Thyroid gland (tissue), 4 donors: ENCODE data around the gene TTC1. TPM values are rescaled to one million over a fixed set of nuclear protein-coding genes. Genes with fewer than 3 reads are reported as not detected.

Source experiments
- DNase-seq, 2 donors: peaks; one replicate each; pipeline ENCODE4 v3.0.0-alpha.2; 2019
- H3K27ac ChIP-seq, 3 donors: fragments of 200-600 bp; sonication (generic); 1 replicate in 2 of 3; 2 replicates in 1 of 3; pipeline ENCODE4 v1.5.1; 2016 to 2019; ENCODE audit warnings: mild to moderate bottlenecking in 1 of 3, moderate library complexity in 1 of 3
- H3K27me3 ChIP-seq: fragments of 200-600 bp; sonication (generic); one replicate; pipeline ENCODE4 v1.5.1; 2019
- H3K36me3 ChIP-seq, 2 donors: fragments of 200-600 bp; sonication (generic); one replicate each; pipeline ENCODE4 v1.5.1; 2016 to 2019
- H3K4me1 ChIP-seq, 2 donors: fragments of 200-600 bp; sonication (generic); one replicate each; pipeline ENCODE4 v1.5.1; 2017 to 2019
- H3K4me3 ChIP-seq, 3 donors: fragments of 200-600 bp; sonication (generic); replicated peaks in 1 of 3; 1 replicate in 2 of 3; 2 replicates in 1 of 3; pipeline ENCODE4 v1.5.1; 2016; ENCODE audit warnings: mild to moderate bottlenecking in 1 of 3
- H3K9me3 ChIP-seq: fragments of 200-600 bp; sonication (generic); one replicate; pipeline ENCODE4 v1.5.1; 2017
- CTCF ChIP-seq, 6 experiments: fragments of 200-600 bp in 3 of 6; fragments of 450-650 bp in 3 of 6; sonication (generic) in 3 of 6; IDR thresholded peaks; one replicate each; pipeline ENCODE4 v1.5.1; 2016 to 2019; ENCODE audit warnings: antibody characterized with exemption in 6 of 6, mild to moderate bottlenecking in 2 of 6, inconsistent platforms in 1 of 6, moderate library complexity in 1 of 6
- POLR2A ChIP-seq, 2 donors: fragments of 450-650 bp; IDR thresholded peaks; one replicate each; pipeline ENCODE4 v1.6.1; 2017; ENCODE audit warnings: antibody characterized with exemption in 2 of 2, mild to moderate bottlenecking in 2 of 2, moderate library complexity in 1 of 2
- WGBS, 2 donors: methylation state at CpG; one replicate each; pipeline ENCODE4 v1.1.5; 2017; 5-methylcytosine and 5-hydroxymethylcytosine counted together
- intact Hi-C: fragments of 100-400 bp; cut with DNase I; formaldehyde crosslinking; loops from one replicate; pipeline ENCODE4 v1.15.1; 2023
- small RNA-seq: library from RNA; depleted of rRNA; stranded (forward); fragments of <200 nt; gene quantifications from one replicate; pipeline ENCODE3, GENCODE V24; 2016
- total RNA-seq, 4 donors: library from RNA; depleted of rRNA; stranded (reverse); fragments of >200 nt; gene quantifications; one replicate each; pipeline ENCODE4 v1.2.3, GENCODE V29; 2016

Gene TTC1
- total RNA-seq, 4 donors from 2014 or later, result 22.3 to 47.1 (median 36.5) TPM

- intact Hi-C loops, result no loop called here
- H3K27ac ChIP-seq, result no peak overlapping the region
- H3K36me3 ChIP-seq, result peaks cover 13 to 16% of the 10 kb centered on the region in 2 donors
- no peaks in the 10 kb centered on the region for H3K27me3 ChIP-seq
- no peaks in the 10 kb centered on the region for H3K4me1 ChIP-seq
- DNase-seq, result no peak
- 95 to 98% methylated on average over 2 of the region's 2 CpGs for WGBS, 2 donors
- H3K4me3 ChIP-seq, result no peak overlapping the region
- H3K9me3 ChIP-seq, result no peaks in the 10 kb centered on the region
- TF ChIP-seq CTCF (IDR thresholded peaks at IDR 0.05) (no peak), POLR2A (IDR thresholded peaks at IDR 0.05) (no peak)
These were observed 87.2 kb downstream of the TTC1 start for GRCh38 chr5:160096178-160096577.

GRCh38 chr5:160097991-160098390 lies 89.1 kb downstream of the TTC1 start:
- 83 to 84% methylated on average over 4 of the region's 4 CpGs for WGBS, 2 donors

GRCh38 chr5:160105686-160106360 lies 96.9 kb downstream of the TTC1 start:
- Histone ChIP-seq H3K27ac (peak overlapping the region in 2 of 3 donors; percentile 1 to 55), H3K4me1 (peaks cover 35 to 39% of the 10 kb centered on the region in 2 donors), H3K9me3 (no peaks in the 10 kb centered on the region), H3K36me3 (no peaks in the 10 kb centered on the region), H3K4me3 (no peak overlapping the region), H3K27me3 (no peaks in the 10 kb centered on the region)
- whole genome bisulfite sequencing, 2 donors, result 63 to 71% methylated on average over 4 of the region's 4 CpGs
- TF ChIP-seq POLR2A (IDR thresholded peaks at IDR 0.05) (no peak), CTCF (IDR thresholded peaks at IDR 0.05) (no peak)
- DNase-seq, result peak in 1 of 2 donors; percentile 8
- intact Hi-C loops, result no loop called here

More at GRCh38 chr5:160097991-160098390, 89.1 kb downstream of the TTC1 start:
- Histone ChIP-seq H3K4me1 (peaks cover 7 to 8% of the 10 kb centered on the region in 2 donors), H3K4me3 (no peak overlapping the region), H3K27me3 (no peaks in the 10 kb centered on the region), H3K36me3 (peaks cover 7 to 8% of the 10 kb centered on the region in 2 donors), H3K9me3 (no peaks in the 10 kb centered on the region), H3K27ac (no peak overlapping the region)
- DNase-seq, result no peak
- intact Hi-C loops, result no loop called here
- TF ChIP-seq POLR2A (IDR thresholded peaks at IDR 0.05), result no peak
- TF ChIP-seq CTCF (IDR thresholded peaks at IDR 0.05), result no peak

GRCh38 chr5:160108124-160108523 lies 99.2 kb downstream of the TTC1 start:
- no peak for TF ChIP-seq POLR2A (IDR thresholded peaks at IDR 0.05)
- no peak for TF ChIP-seq CTCF (IDR thresholded peaks at IDR 0.05)
- Histone ChIP-seq H3K4me1 (peaks cover 26 to 31% of the 10 kb centered on the region in 2 donors), H3K27ac (no peak overlapping the region), H3K27me3 (no peaks in the 10 kb centered on the region), H3K9me3 (no peaks in the 10 kb centered on the region), H3K36me3 (peaks cover 0 to 8% of the 10 kb centered on the region in 2 donors), H3K4me3 (no peak overlapping the region)
- 86 to 93% methylated on average over 2 of the region's 2 CpGs for WGBS, 2 donors
- intact Hi-C loops, result no loop called here
- no peak for DNase-seq

Small RNA genes lying within 50 kb of the gene (small RNA-seq; reads per million reads assigned to genes)
- not detected for gene RF00019

Other genes starting within 250 kb of the TTC1 start
- gene ADRA1B, start 92.7 kb upstream of the TTC1 start, total RNA-seq, result 10 to 100 TPM in 1 of 4 donors, 1 to 10 TPM in 3; 1.2 to 13.2 (median 3.1) TPM
- gene PWWP2A, start 110.3 kb downstream of the TTC1 start, total RNA-seq, result 10 to 100 TPM; 28.9 to 57.3 (median 38.2) TPM
- gene FABP6, start 220.4 kb downstream of the TTC1 start, total RNA-seq, result not detected